Heart right ventricle (tissue), 16 donors: ENCODE data around the gene PPM1H. TPM values are rescaled to one million over a fixed set of nuclear protein-coding genes. Genes with fewer than 3 reads are reported as not detected.

Experiments used
- ATAC-seq, 8 donors: fragments of 200-7000 bp; cut with Tn5 transposase; one replicate each; pipeline ENCODE4 v1.9.1; 2020; ENCODE audit warnings: mild to moderate bottlenecking in 8 of 8, moderate library complexity in 8 of 8, moderate number of reproducible peaks in 1 of 8
- DNase-seq, 2 donors: peaks; one replicate each; pipeline ENCODE4 v3.0.0-alpha.2; 2020
- H3K27ac ChIP-seq, 10 donors: fragments of 200-600 bp; sonication (generic) in 2 of 10; one replicate each; pipeline versions ENCODE4 v1.5.0 to v1.8.0; 2020 to 2022; ENCODE audit warnings: mild to moderate bottlenecking in 3 of 10
- H3K27me3 ChIP-seq, 7 donors: fragments of 200-600 bp; one replicate each; pipeline ENCODE4 v1.8.0; 2021 to 2022; ENCODE audit warnings: mild to moderate bottlenecking in 2 of 7
- H3K36me3 ChIP-seq, 9 donors: fragments of 200-600 bp; sonication (generic) in 1 of 9; one replicate each; pipeline versions ENCODE4 v1.5.0 to v1.8.0; 2020 to 2022; ENCODE audit warnings: mild to moderate bottlenecking in 2 of 9
- H3K4me1 ChIP-seq, 9 donors: fragments of 200-600 bp; sonication (generic) in 1 of 9; one replicate each; pipeline versions ENCODE4 v1.5.0 to v1.8.0; 2020 to 2022; ENCODE audit warnings: mild to moderate bottlenecking in 4 of 9
- H3K4me3 ChIP-seq, 10 donors: fragments of 200-600 bp; sonication (generic) in 2 of 10; one replicate each; pipeline versions ENCODE4 v1.5.0 to v1.8.0; 2020 to 2022; ENCODE audit warnings: mild to moderate bottlenecking in 7 of 10, moderate library complexity in 2 of 10
- H3K9me3 ChIP-seq, 11 donors: fragments of 200-600 bp in 10 of 11; sonication (generic) in 2 of 11; one replicate each; pipeline versions ENCODE4 v1.5.0 to v1.8.0; 2013 to 2022; ENCODE audit warnings: mild to moderate bottlenecking in 2 of 11, control low read depth in 1 of 11, moderate library complexity in 1 of 11
- CTCF ChIP-seq, 9 donors: fragments of 200-600 bp; sonication (generic) in 2 of 9; IDR thresholded peaks; one replicate each; pipeline versions ENCODE4 v1.5.0 to v1.8.0; 2021 to 2022; ENCODE audit warnings: antibody characterized with exemption in 9 of 9, mild to moderate bottlenecking in 5 of 9, moderate library complexity in 1 of 9
- whole genome bisulfite sequencing, 2 donors: extraction: QIAGEN DNeasy Blood & Tissue Kit; methylation state at CpG; one replicate each; pipeline ENCODE4 v1.1.7; 2013; ENCODE audit warnings: inconsistent platforms in 1 of 2; 5-methylcytosine and 5-hydroxymethylcytosine counted together
- intact Hi-C, 10 donors: fragments of 100-400 bp; cut with DNase I; formaldehyde crosslinking; loops; one replicate each; pipeline versions ENCODE4 v1.11.1 to v1.14.2; 2022
- polyA plus RNA-seq, 2 donors: library from polyadenylated mRNA; stranded (reverse); fragments of 200-250 nt; gene quantifications; one replicate each; pipeline ENCODE4 v1.2.3, GENCODE V29; 2013
- total RNA-seq, 10 donors: library from RNA; stranded (reverse); fragmentation: NEBNext Ultra II Directional in 3 of 10; extraction: Animal tissue kit (Norgen Biotek cat#: 25700) in 3 of 10; gene quantifications; one replicate each; pipeline versions ENCODE4 v1.2.1 to v1.2.4, GENCODE V29; 2021 to 2023
- donor health status: Arrhythmogenic right ventricular cardiomyopathy.
- donor health status: ischemic (EF 13 %, LVEDD 7.1; RV severe dilation, severe dysfunction).
- donor health status: healthy with polysubstance abuse.
- donor health status: DM: no; HTN: yes; CAD: no.
- donor health status: DM: no; HTN: no; CAD: no.
- donor health status: ischemic (EF 25% LVEDD 6.9; RV normal size, moderate dysfunction).
- donor health status: ischemic (EF 25% LVEDD 5.7; RV mildly dilated, moderate dysfunction).
- donor health status: healthy.
- donor health status: DM: yes; HTN: yes; CAD: no.
- donor health status: Ischemic cardiomyopathy.
- donor health status: ischemic (EF 35%, LVEDD 5.7; RV mildly dilated, moderate dysfunction).
- donor health status: nonischemic (EF 11% LVEDD 7.7; RV severe dilation, severe dysfunction).
- donor health status: DM: yes; HTN: yes; CAD: no.
- donor health status: PGD.
- donor health status: ischemic (EF 29% LVEDD 5.4; RV normal size, mild dysfunction).
- donor health status: nonischemic (EF 23%, LVEDD 6.1; RV moderate dilation, normal function).

The PPM1H gene
- total and polyA plus RNA-seq, 12 donors = 0.62 to 7.1 (median 5.3) TPM

GRCh38 chr12:62844915-62845314, 90.0 kb downstream of the PPM1H start:
- no peak for ATAC-seq
- intact Hi-C loops = loop anchor here in 2 of 10 donors (10.0 kb wide), 1 partner anchor 90 kb away; the partner anchor contains the start of gene PPM1H (in 2 of the 2)
- 52 to 55% methylated on average over 2 of the region's 2 CpGs for WGBS, 2 donors
- Histone ChIP-seq H3K27ac (peak overlapping the region in 1 of 10 donors; percentile 78), H3K9me3 (no peaks in the 10 kb centered on the region), H3K4me3 (no peak overlapping the region), H3K27me3 (no peaks in the 10 kb centered on the region), H3K4me1 (peaks cover 3 to 89% (median 40%) of the 10 kb centered on the region in 9 donors), H3K36me3 (no peaks in the 10 kb centered on the region)
- no peak for DNase-seq
- no peak for TF ChIP-seq CTCF (IDR thresholded peaks at IDR 0.05)

- H3K27me3 ChIP-seq = no peaks in the 10 kb centered on the region
- intact Hi-C loops = loop anchor here in 2 of 10 donors (10.0 kb wide), 1 partner anchor 91 kb away; the partner anchor contains the start of gene PPM1H (in 2 of the 2)
- H3K9me3 ChIP-seq = no peaks in the 10 kb centered on the region
- DNase-seq (no peak), ATAC-seq (no peak)
- peak overlapping the region in 2 of 10 donors; percentile 9 to 53 for H3K27ac ChIP-seq
- TF ChIP-seq CTCF (IDR thresholded peaks at IDR 0.05) = no peak
- H3K4me3 ChIP-seq = no peak overlapping the region
- peaks cover 3 to 77% (median 38%) of the 10 kb centered on the region in 9 donors for H3K4me1 ChIP-seq
- H3K36me3 ChIP-seq = no peaks in the 10 kb centered on the region
- WGBS, 2 donors = 49 to 59% methylated on average over 1 of the region's 1 CpG
These were observed 91.2 kb downstream of the PPM1H start for GRCh38 chr12:62843716-62844115.

GRCh38 chr12:62841846-62842245, 93.1 kb downstream of the PPM1H start:
- H3K36me3 ChIP-seq = no peaks in the 10 kb centered on the region
- ATAC-seq (peak in 4 of 8 donors; percentile 51 to 72 (median 68)), DNase-seq (peak in 1 of 2 donors; percentile 26)
- H3K9me3 ChIP-seq = no peaks in the 10 kb centered on the region
- no peaks in the 10 kb centered on the region for H3K27me3 ChIP-seq
- peak overlapping the region in 6 of 10 donors; percentile 2 to 53 (median 20) for H3K27ac ChIP-seq
- no peak for TF ChIP-seq CTCF (IDR thresholded peaks at IDR 0.05)
- no peak overlapping the region for H3K4me3 ChIP-seq
- WGBS, 2 donors = 42 to 50% methylated on average over 3 of the region's 3 CpGs
- intact Hi-C loops = loop anchor here in 2 of 10 donors (10.0 kb wide), 1 partner anchor 93 kb away; the partner anchor contains the start of gene PPM1H (in 2 of the 2)
- H3K4me1 ChIP-seq = peaks cover 0 to 58% (median 28%) of the 10 kb centered on the region in 9 donors

GRCh38 chr12:62840806-62841205, 94.1 kb downstream of the PPM1H start:
- DNase-seq (no peak), ATAC-seq (no peak)
- no peak for TF ChIP-seq CTCF (IDR thresholded peaks at IDR 0.05)
- Histone ChIP-seq H3K4me3 (no peak overlapping the region), H3K27ac (peak overlapping the region in 1 of 10 donors; percentile 53), H3K36me3 (no peaks in the 10 kb centered on the region), H3K4me1 (peaks cover 0 to 48% (median 28%) of the 10 kb centered on the region in 9 donors), H3K9me3 (no peaks in the 10 kb centered on the region), H3K27me3 (no peaks in the 10 kb centered on the region)
- intact Hi-C loops = loop anchor here in 2 of 10 donors (10.0 kb wide), 1 partner anchor 94 kb away; the partner anchor contains the start of gene PPM1H (in 2 of the 2)
- 97 to 98% methylated on average over 4 of the region's 4 CpGs for WGBS, 2 donors
